D721Med (cell line): ENCODE data around the gene LSAMP.

ENCODE experiments used
- DNase-seq: peaks from one replicate; pipeline ENCODE4 v3.0.0; 2011; ENCODE audit warnings: low spot score; ENCODE audit not compliant: insufficient read length
- FAIRE-seq: peaks from 2 replicates; lab custom pipeline; 2011; peaks lifted over from hg19 to GRCh38; lab: Jason Lieb, UNC
- TF ChIP-seq, protein P1 (sequence below): IDR thresholded peaks from 2 replicates; pipeline ENCODE4 v1.5.1; 2012; ENCODE audit warnings: mild to moderate bottlenecking, control low read depth; ENCODE audit not compliant: insufficient read depth; ENCODE audit errors: missing control alignments

Gene LSAMP

DNA sequence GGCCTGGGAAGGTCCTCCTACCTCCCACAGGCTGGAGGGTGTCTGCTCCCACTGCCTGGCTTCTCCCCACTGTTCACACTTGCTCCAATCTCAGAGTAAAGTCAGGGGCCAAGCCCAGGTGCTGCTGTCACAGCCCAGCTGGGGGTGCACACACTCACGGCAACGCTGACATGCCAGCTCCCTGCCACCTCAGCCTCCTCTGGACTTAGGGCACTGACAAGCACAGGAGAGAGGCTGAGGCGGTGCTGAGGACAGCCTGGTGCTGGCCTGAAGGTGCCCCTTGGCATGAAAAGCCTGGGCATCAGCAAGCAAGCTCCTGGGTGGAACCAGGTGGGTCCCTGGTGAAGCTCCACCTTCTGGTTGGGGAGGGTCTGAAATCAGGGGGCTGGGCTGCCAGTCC, 53.0 kb downstream of the LSAMP start:
- FAIRE-seq (no peak), DNase-seq (no peak)
- TF ChIP-seq, protein P1, sequence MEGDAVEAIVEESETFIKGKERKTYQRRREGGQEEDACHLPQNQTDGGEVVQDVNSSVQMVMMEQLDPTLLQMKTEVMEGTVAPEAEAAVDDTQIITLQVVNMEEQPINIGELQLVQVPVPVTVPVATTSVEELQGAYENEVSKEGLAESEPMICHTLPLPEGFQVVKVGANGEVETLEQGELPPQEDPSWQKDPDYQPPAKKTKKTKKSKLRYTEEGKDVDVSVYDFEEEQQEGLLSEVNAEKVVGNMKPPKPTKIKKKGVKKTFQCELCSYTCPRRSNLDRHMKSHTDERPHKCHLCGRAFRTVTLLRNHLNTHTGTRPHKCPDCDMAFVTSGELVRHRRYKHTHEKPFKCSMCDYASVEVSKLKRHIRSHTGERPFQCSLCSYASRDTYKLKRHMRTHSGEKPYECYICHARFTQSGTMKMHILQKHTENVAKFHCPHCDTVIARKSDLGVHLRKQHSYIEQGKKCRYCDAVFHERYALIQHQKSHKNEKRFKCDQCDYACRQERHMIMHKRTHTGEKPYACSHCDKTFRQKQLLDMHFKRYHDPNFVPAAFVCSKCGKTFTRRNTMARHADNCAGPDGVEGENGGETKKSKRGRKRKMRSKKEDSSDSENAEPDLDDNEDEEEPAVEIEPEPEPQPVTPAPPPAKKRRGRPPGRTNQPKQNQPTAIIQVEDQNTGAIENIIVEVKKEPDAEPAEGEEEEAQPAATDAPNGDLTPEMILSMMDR = no peak

DNA sequence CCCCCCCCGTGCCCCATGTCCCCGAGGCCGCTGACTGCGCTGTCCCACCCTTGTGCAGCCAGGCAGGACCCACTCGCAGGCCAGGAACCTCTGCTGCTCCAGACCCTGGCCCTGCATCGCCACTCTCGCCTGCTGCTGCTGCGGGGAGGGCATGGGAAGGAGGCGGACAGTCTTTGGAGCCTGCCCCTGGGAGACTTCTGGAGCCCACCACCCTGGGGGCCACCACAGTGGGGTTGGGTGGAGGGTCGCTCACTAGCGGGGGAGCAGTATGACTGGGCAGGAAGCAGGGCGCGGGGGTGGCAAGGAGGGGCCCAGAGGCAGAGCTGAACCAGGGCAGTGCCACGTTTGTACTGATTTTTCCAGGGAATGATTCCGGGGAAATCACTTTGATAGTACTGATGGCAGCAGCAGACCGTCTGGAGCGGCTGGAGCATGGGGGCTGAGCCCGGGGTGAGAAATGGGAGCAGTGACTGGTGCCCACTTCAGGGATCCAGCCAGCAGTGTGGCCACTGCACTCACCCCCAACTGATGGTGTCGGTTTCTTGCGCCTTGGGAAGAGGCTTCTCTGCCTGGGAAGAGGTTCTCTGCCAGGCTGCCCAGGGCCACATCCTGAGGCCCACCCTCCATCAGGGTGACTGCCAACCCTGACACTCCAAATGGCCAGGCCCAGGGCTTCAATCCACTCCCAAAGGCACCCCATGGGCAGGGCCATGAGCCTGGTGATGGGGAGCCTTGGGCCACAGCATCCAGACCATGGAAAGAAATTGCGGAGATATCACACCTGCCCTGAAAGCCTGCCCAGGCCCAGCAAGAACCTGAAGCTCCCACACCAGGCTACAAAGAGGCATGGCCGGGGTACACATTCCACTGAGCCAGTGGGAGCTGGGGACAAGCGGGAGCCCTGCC, 53.7 kb downstream of the LSAMP start:
- TF ChIP-seq, protein P1 = no peak
- FAIRE-seq (no peak), DNase-seq (no peak)

GRCh38 chr3:116390318-116390717, 55.0 kb downstream of the LSAMP start:
- DNase-seq (no peak), FAIRE-seq (no peak)
- TF ChIP-seq, protein P1 = no peak

- DNase-seq (no peak), FAIRE-seq (no peak)
- TF ChIP-seq, protein P1 = no peak
Measured at GRCh38 chr3:116388867-116389385, 56.4 kb downstream of the LSAMP start.

DNA sequence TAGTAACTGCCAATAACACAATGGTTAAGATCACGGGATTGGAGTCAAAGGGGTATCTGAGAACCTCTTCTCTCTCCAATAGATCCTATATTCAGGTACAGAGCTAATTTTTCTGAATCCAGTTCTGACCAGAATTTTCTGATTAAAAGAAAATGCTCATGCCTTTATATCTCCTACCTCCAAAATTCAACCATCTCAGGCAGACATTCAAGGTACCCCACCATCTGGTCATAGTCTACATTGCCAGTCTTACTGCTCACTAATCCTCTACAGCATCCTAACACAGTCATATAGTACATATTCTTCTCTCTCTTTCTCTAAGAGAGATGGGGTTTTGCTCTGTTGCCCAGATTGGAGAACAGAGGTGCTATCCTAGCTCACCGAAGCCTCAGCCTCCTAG, 59.1 kb downstream of the LSAMP start:
- no peak for FAIRE-seq
- TF ChIP-seq, protein P1 = no peak
- no peak for DNase-seq

DNA sequence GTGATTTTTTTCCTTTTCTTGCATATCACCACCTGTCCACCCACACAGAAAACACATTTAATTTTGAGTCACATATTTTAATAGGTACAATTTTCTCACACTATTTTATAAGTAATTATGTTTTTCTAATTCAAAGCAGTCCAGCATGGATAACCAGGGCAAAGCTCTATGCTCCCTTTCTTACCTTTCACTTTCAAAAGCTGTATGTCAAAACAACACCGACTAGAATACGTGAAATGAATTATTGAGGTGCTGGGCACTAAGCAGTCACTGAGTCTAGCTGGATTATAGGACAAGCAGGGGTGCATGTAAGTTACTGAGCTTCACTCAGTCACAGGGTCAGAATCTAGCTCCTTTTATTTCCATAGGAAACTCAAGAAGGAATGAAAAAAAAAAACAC, 60.6 kb downstream of the LSAMP start:
- DNase-seq = no peak
- no peak for FAIRE-seq
- TF ChIP-seq, protein P1 = no peak

DNA sequence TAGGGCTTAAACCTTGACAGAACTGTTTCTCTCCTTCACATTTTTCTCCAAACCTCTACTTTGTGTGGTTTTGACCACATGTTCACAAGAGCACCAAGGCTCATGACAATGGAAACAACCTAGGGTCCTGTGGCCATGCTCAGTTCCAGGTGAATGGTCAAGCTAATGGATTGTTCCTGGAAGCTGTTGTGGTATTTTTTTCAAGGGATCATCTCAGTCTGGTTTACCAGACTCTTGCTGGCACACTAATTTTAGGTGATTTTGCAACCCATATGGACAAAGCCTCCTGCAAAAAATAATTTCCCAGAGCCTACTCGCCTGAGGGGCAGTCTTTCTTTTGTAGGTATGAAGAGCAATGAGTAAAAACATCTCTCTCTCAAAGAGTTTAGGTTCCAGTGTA, 67.2 kb downstream of the LSAMP start:
- TF ChIP-seq, protein P1 = no peak
- no peak for DNase-seq
- no peak for FAIRE-seq
